Panc1 (cell line): ENCODE data around the gene GPHA2. TPM values are rescaled to one million over a fixed set of nuclear protein-coding genes. Genes with fewer than 3 reads are reported as not detected.

Source experiments
- ATAC-seq: fragments of 200-7000 bp; cut with Tn5 transposase; 2 replicates; pipeline ENCODE4 v1.9.1; 2020; ENCODE audit warnings: mild to moderate bottlenecking, moderate library complexity
- BruUV-seq: library from RNA; stranded (reverse); fragments of 400-500 nt; replicated peaks from 2 replicates; lab custom pipeline; 2021; lab: Mats Ljungman, UMichigan
- CTCF ChIA-PET: fragments of 300-600 bp; sonication (Branson Sonifier 250); formaldehyde crosslinking; loops from one replicate; lab custom pipeline; 2022; ENCODE audit warnings: antibody characterized with exemption; lab: Charles Lee
- POLR2A ChIA-PET: fragments of 300-600 bp; sonication (Branson Sonifier 250); formaldehyde crosslinking; loops from one replicate; lab custom pipeline; 2022; ENCODE audit warnings: antibody characterized with exemption; lab: Charles Lee
- DNase-seq: peaks from one replicate; pipeline ENCODE4 v3.0.0-alpha.2; 2010; ENCODE audit warnings: low read depth, low spot score
- H3K27ac ChIP-seq: 2 replicates; pipeline ENCODE4 v1.5.1; 2011; ENCODE audit warnings: mild to moderate bottlenecking, low read length, inconsistent platforms
- H3K27me3 ChIP-seq: fragments of 200-500 bp; sonication (Bioruptor generic); 2 replicates; pipeline ENCODE4 v1.6.0; 2014; ENCODE audit warnings: low read length, inconsistent platforms; ENCODE audit not compliant: control insufficient read depth, insufficient read depth
- H3K36me3 ChIP-seq: fragments of 200-500 bp; sonication (Bioruptor generic); 2 replicates; pipeline ENCODE4 v1.5.1; 2014; ENCODE audit warnings: inconsistent platforms, mild to moderate bottlenecking, low read length, moderate library complexity; ENCODE audit not compliant: control insufficient read depth, insufficient read depth
- H3K4me1 ChIP-seq: 2 replicates; pipeline ENCODE4 v1.5.1; 2011; ENCODE audit warnings: inconsistent platforms, mild to moderate bottlenecking, low read length, moderate library complexity; ENCODE audit not compliant: control insufficient read depth, insufficient read depth
- H3K4me3 ChIP-seq, 2 experiments: 2 replicates each; pipeline ENCODE4 v1.5.1; 2011 to 2012; ENCODE audit warnings: low read depth in 2 of 2, low read length in 2 of 2, mild to moderate bottlenecking in 2 of 2, inconsistent platforms in 1 of 2, moderate library complexity in 1 of 2
- H3K9me3 ChIP-seq: fragments of 200-500 bp; sonication (Bioruptor generic); 2 replicates; pipeline ENCODE4 v1.5.1; 2014; ENCODE audit warnings: low read depth, mild to moderate bottlenecking, inconsistent platforms, low read length, moderate library complexity; ENCODE audit not compliant: control insufficient read depth, insufficient read depth
- CTCF ChIP-seq: fragments of 450-650 bp; IDR thresholded peaks from 2 replicates; pipeline ENCODE4 v1.5.1; 2017; ENCODE audit warnings: mild to moderate bottlenecking
- POLR2AphosphoS5 ChIP-seq: IDR thresholded peaks from 2 replicates; pipeline ENCODE4 v1.6.1; 2012; ENCODE audit warnings: mild to moderate bottlenecking, low read depth, low read length, moderate library complexity
- REST ChIP-seq, 2 experiments: IDR thresholded peaks; 2 replicates each; pipeline ENCODE4 v1.6.1; 2011 to 2012; ENCODE audit warnings: low read depth in 2 of 2, control low read depth in 1 of 2, low read length in 1 of 2, mild to moderate bottlenecking in 1 of 2, moderate library complexity in 1 of 2; ENCODE audit not compliant: insufficient read depth in 1 of 2
- SIN3A ChIP-seq: IDR thresholded peaks from 2 replicates; pipeline ENCODE4 v1.6.1; 2012; ENCODE audit warnings: low read depth, mild to moderate bottlenecking, low read length, moderate library complexity, borderline replicate concordance; ENCODE audit not compliant: insufficient read depth
- TCF7L2 ChIP-seq: IDR thresholded peaks from 2 replicates; pipeline ENCODE4 v1.6.1; 2011; ENCODE audit warnings: mild to moderate bottlenecking, low read depth, low read length, inconsistent platforms
- in situ Hi-C: cut with HindIII; loops from 2 replicates; pipeline ENCODE4 v1.10.0; 2016; ENCODE audit warnings: low sequenced_read_pairs, low pct_unique_long_range_greater_than_20kb
- intact Hi-C: fragments of 100-400 bp; cut with micrococcal nuclease; formaldehyde crosslinking; loops from one replicate; pipeline ENCODE4 v1.10.0; 2022; ENCODE audit not compliant: unreplicated experiment
- total RNA-seq: library from RNA; stranded (reverse); gene quantifications from one replicate; pipeline ENCODE4 v1.2.1, GENCODE V29; 2021; ENCODE audit not compliant: unreplicated experiment

GPHA2 gene
- total RNA-seq, 1 experiment from 2014 or later: not detected

- ChIA-PET CTCF (interaction anchor here (0.6 to 1.1 kb wide), 4 partner anchors 12 to 113 kb away, joined by 3 to 9 read pairs (median 4); no protein-coding TSS in a partner anchor), POLR2A (interaction anchor here (1.0 kb wide), 1 partner anchor 12 kb away, joined by 3 read pairs; no protein-coding TSS in a partner anchor)
- Histone ChIP-seq H3K27me3 (no peaks in the 10 kb centered on the region), H3K4me1 (peaks cover 7% of the 10 kb centered on the region), H3K27ac (peak overlapping the region; percentile 36), H3K4me3 (no peak overlapping the region), H3K36me3 (no peaks in the 10 kb centered on the region; the same call in 1 of the 2 replicates), H3K9me3 (no peaks in the 10 kb centered on the region)
- in situ Hi-C loops: no loop called here
- BruUV-seq: no TSS peak
- intact Hi-C loops: no loop called here
- DNase-seq (no peak), ATAC-seq (peak; percentile 70)
- TF ChIP-seq POLR2AphosphoS5: no peak
- peak; percentile 58; the same call in 1 of the 2 replicates for TF ChIP-seq TCF7L2
- no peak for TF ChIP-seq SIN3A
Observed at GRCh38 chr11:64900263-64900678, 35.4 kb downstream of the GPHA2 start.

GRCh38 chr11:64898541-64898940 lies 37.2 kb downstream of the GPHA2 start:
- no peak overlapping the region for H3K4me3 ChIP-seq
- intact Hi-C loops (no loop called here), in situ Hi-C loops (no loop called here)
- H3K36me3 ChIP-seq: no peaks in the 10 kb centered on the region; the same call in 1 of the 2 replicates
- no peaks in the 10 kb centered on the region for H3K27me3 ChIP-seq
- no peaks in the 10 kb centered on the region for H3K9me3 ChIP-seq
- ATAC-seq (no peak), DNase-seq (no peak)
- no TSS peak for BruUV-seq
- H3K4me1 ChIP-seq: peaks cover 20% of the 10 kb centered on the region
- ChIA-PET POLR2A (no interaction called here), CTCF (interaction anchor here (0.6 to 0.8 kb wide), 2 partner anchors 10 to 54 kb away, joined by 3 read pairs; no protein-coding TSS in a partner anchor)
- H3K27ac ChIP-seq: no peak overlapping the region
- TF ChIP-seq TCF7L2: no peak
- no peak for TF ChIP-seq REST (IDR thresholded peaks at IDR 0.05; ENCODE audit: insufficient read depth in 1 of 2, low read depth in 2 of 2, low read length in 1 of 2)
- TF ChIP-seq SIN3A: no peak
- TF ChIP-seq POLR2AphosphoS5: no peak

GRCh38 chr11:64898076-64898445 lies 37.6 kb downstream of the GPHA2 start:
- Histone ChIP-seq H3K4me1 (peaks cover 20% of the 10 kb centered on the region), H3K9me3 (no peaks in the 10 kb centered on the region), H3K27ac (no peak overlapping the region), H3K4me3 (no peak overlapping the region), H3K27me3 (no peaks in the 10 kb centered on the region), H3K36me3 (no peaks in the 10 kb centered on the region; the same call in 1 of the 2 replicates)
- TF ChIP-seq SIN3A (no peak), TCF7L2 (no peak), REST (IDR thresholded peaks at IDR 0.05; ENCODE audit: insufficient read depth in 1 of 2, low read depth in 2 of 2, low read length in 1 of 2) (no peak), POLR2AphosphoS5 (no peak), CTCF (no peak)
- BruUV-seq: no TSS peak
- intact Hi-C loops (no loop called here), in situ Hi-C loops (no loop called here)
- DNase-seq: no peak
- POLR2A ChIA-PET: no interaction called here
- CTCF ChIA-PET: interaction anchor here (0.8 kb wide), 1 partner anchor 10 kb away, joined by 3 read pairs; no protein-coding TSS in a partner anchor
- ATAC-seq: no peak
